ENCODE results near the gene HK3. TPM values are rescaled to one million over a fixed set of nuclear protein-coding genes. Genes with fewer than 3 reads are reported as not detected.

HK3 gene
- total RNA-seq, 1 donor from 2014 or later: 0.60 TPM

GRCh38 chr5:176895831-176896230, 3.3 kb downstream of the HK3 start:
- H3K9me3 Mint-ChIP-seq: no peaks in the 10 kb centered on the region
- H3K27me3 Mint-ChIP-seq (ENCODE audit: low read depth): peaks cover 18% of the 10 kb centered on the region
- no peak overlapping the region for H3K27ac Mint-ChIP-seq
- DNase-seq (ENCODE audit: low spot score in 2 of 2, unreplicated experiment in 2 of 2): no peak
- H3K4me3 Mint-ChIP-seq: no peak overlapping the region
- no peaks in the 10 kb centered on the region for H3K36me3 Mint-ChIP-seq
- no peaks in the 10 kb centered on the region for H3K4me1 Mint-ChIP-seq
- no peak for TF ChIP-seq CTCF (IDR thresholded peaks at IDR 0.05; ENCODE audit: unreplicated experiment)

GRCh38 chr5:176894298-176894697, 4.8 kb downstream of the HK3 start:
- Mint-ChIP-seq H3K27ac (no peak overlapping the region), H3K36me3 (no peaks in the 10 kb centered on the region), H3K4me1 (no peaks in the 10 kb centered on the region), H3K9me3 (no peaks in the 10 kb centered on the region), H3K27me3 (ENCODE audit: low read depth) (peaks cover 20% of the 10 kb centered on the region), H3K4me3 (no peak overlapping the region)
- DNase-seq (ENCODE audit: low spot score in 2 of 2, unreplicated experiment in 2 of 2): no peak
- no peak for TF ChIP-seq CTCF (IDR thresholded peaks at IDR 0.05; ENCODE audit: unreplicated experiment)

GRCh38 chr5:176892663-176893062, 6.5 kb downstream of the HK3 start:
- no peak for TF ChIP-seq CTCF (IDR thresholded peaks at IDR 0.05; ENCODE audit: unreplicated experiment)
- DNase-seq (ENCODE audit: low spot score in 2 of 2, unreplicated experiment in 2 of 2): no peak
- H3K36me3 Mint-ChIP-seq: no peaks in the 10 kb centered on the region
- H3K27me3 Mint-ChIP-seq (ENCODE audit: low read depth): peaks cover 24% of the 10 kb centered on the region
- no peak overlapping the region for H3K27ac Mint-ChIP-seq
- no peak overlapping the region for H3K4me3 Mint-ChIP-seq
- H3K9me3 Mint-ChIP-seq: no peaks in the 10 kb centered on the region
- H3K4me1 Mint-ChIP-seq: no peaks in the 10 kb centered on the region

GRCh38 chr5:176891331-176891958, 7.7 kb downstream of the HK3 start:
- no peaks in the 10 kb centered on the region for H3K9me3 Mint-ChIP-seq
- H3K4me3 Mint-ChIP-seq: no peak overlapping the region
- DNase-seq (ENCODE audit: low spot score in 2 of 2, unreplicated experiment in 2 of 2): peak in 1 of 2 experiments; percentile 25
- TF ChIP-seq CTCF (IDR thresholded peaks at IDR 0.05; ENCODE audit: unreplicated experiment): no peak
- H3K27ac Mint-ChIP-seq: no peak overlapping the region
- H3K36me3 Mint-ChIP-seq: no peaks in the 10 kb centered on the region
- no peaks in the 10 kb centered on the region for H3K4me1 Mint-ChIP-seq
- H3K27me3 Mint-ChIP-seq (ENCODE audit: low read depth): peaks cover 22% of the 10 kb centered on the region

- Mint-ChIP-seq H3K27ac (no peak overlapping the region), H3K9me3 (no peaks in the 10 kb centered on the region), H3K36me3 (no peaks in the 10 kb centered on the region), H3K27me3 (ENCODE audit: low read depth) (peaks cover 28% of the 10 kb centered on the region), H3K4me1 (no peaks in the 10 kb centered on the region), H3K4me3 (no peak overlapping the region)
- TF ChIP-seq CTCF (IDR thresholded peaks at IDR 0.05; ENCODE audit: unreplicated experiment): no peak
- peak in 1 of 2 experiments; percentile 33 for DNase-seq (ENCODE audit: low spot score in 2 of 2, unreplicated experiment in 2 of 2)
Measured at GRCh38 chr5:176890455-176891330, 8.5 kb downstream of the HK3 start.

All from mesothelial cell of epicardium (in vitro differentiated cells).